HepG2 (cell line): ENCODE data around the gene SIGLEC10. TPM values are rescaled to one million over a fixed set of nuclear protein-coding genes. Genes with fewer than 3 reads are reported as not detected.

Source experiments
- ARID4A ChIP-seq: sonication (generic); formaldehyde crosslinking; IDR thresholded peaks from 2 replicates; pipeline ENCODE4 v1.5.0; 2020; ENCODE audit warnings: mild to moderate bottlenecking, missing genetic modification reagents, borderline replicate concordance
- FOXC1 ChIP-seq: sonication (generic); formaldehyde crosslinking; IDR thresholded peaks from 2 replicates; pipeline ENCODE4 v1.8.0; 2022; ENCODE audit warnings: mild to moderate bottlenecking, missing genetic modification reagents, borderline replicate concordance
- HBP1 ChIP-seq: IDR thresholded peaks from 2 replicates; pipeline ENCODE4 v1.6.1; 2016; ENCODE audit warnings: low read depth, control low read depth
- HNF4G ChIP-seq, 2 experiments: sonication (generic) in 1 of 2; formaldehyde crosslinking in 1 of 2; IDR thresholded peaks; 2 replicates each; pipeline versions ENCODE4 v1.4.0 to v1.6.1; 2011 to 2020; ENCODE audit warnings: borderline replicate concordance in 2 of 2, low read depth in 2 of 2, mild to moderate bottlenecking in 2 of 2, low read length in 1 of 2, missing genetic modification reagents in 1 of 2, moderate library complexity in 1 of 2
- HNRNPL ChIP-seq: fragments of 200-400 bp; formaldehyde crosslinking; IDR thresholded peaks from 2 replicates; pipeline ENCODE4 v1.6.1; 2017; ENCODE audit warnings: mild to moderate bottlenecking, low read depth, low read length
- KDM5A ChIP-seq: fragments of 200-600 bp; sonication (generic); IDR thresholded peaks from 2 replicates; pipeline ENCODE4 v1.7.0; 2018; ENCODE audit warnings: antibody characterized with exemption, mild to moderate bottlenecking, low read length, borderline replicate concordance
- NONO ChIP-seq, 2 experiments: fragments of 450-650 bp in 1 of 2; sonication (generic) in 1 of 2; formaldehyde crosslinking in 1 of 2; IDR thresholded peaks in 1 of 2; conservative IDR thresholded peaks in 1 of 2; 2 replicates each; pipeline versions ENCODE4 v1.6.1 to v1.8.0; 2017 to 2022; ENCODE audit warnings: mild to moderate bottlenecking in 1 of 2, missing genetic modification reagents in 1 of 2, moderate library complexity in 1 of 2
- PBX2 ChIP-seq: IDR thresholded peaks from 2 replicates; pipeline ENCODE4 v1.6.1; 2016; ENCODE audit warnings: control low read depth
- POGK ChIP-seq: sonication (generic); formaldehyde crosslinking; conservative IDR thresholded peaks from 2 replicates; pipeline ENCODE4 v1.8.0; 2022; ENCODE audit warnings: mild to moderate bottlenecking, moderate library complexity, missing genetic modification reagents
- RARA ChIP-seq: IDR thresholded peaks from 2 replicates; pipeline ENCODE4 v1.6.1; 2016; ENCODE audit warnings: missing genetic modification reagents, missing compliant biosample characterization
- SP140L ChIP-seq: sonication (generic); formaldehyde crosslinking; IDR thresholded peaks from 2 replicates; pipeline ENCODE4 v1.4.0; 2020; ENCODE audit warnings: missing genetic modification reagents, borderline replicate concordance
- TMF1 ChIP-seq: sonication (generic); formaldehyde crosslinking; IDR thresholded peaks from 2 replicates; pipeline ENCODE4 v1.8.1; 2022; ENCODE audit warnings: low read depth, missing genetic modification reagents
- ZFX ChIP-seq: sonication (generic); formaldehyde crosslinking; IDR thresholded peaks from 2 replicates; pipeline ENCODE4 v1.4.0; 2020; ENCODE audit warnings: mild to moderate bottlenecking, low read depth, missing genetic modification reagents, moderate library complexity
- ZNF280B ChIP-seq: sonication (generic); formaldehyde crosslinking; IDR thresholded peaks from 2 replicates; pipeline ENCODE4 v1.5.0; 2020; ENCODE audit warnings: missing genetic modification reagents, mild to moderate bottlenecking, borderline replicate concordance
- ZNF589 ChIP-seq: sonication (generic); formaldehyde crosslinking; conservative IDR thresholded peaks from 2 replicates; pipeline ENCODE4 v1.8.0; 2022; ENCODE audit warnings: mild to moderate bottlenecking, moderate library complexity, missing genetic modification reagents
- polyA plus RNA-seq, 8 experiments: library from polyadenylated mRNA; depleted of rRNA in 3 of 8; stranded (reverse) in 7 of 8; unstranded in 1 of 8; fragments of >200 nt; fragmentation: Illumina TruSeq in 4 of 8; extraction: Trizol in 4 of 8; gene quantifications; 2 replicates each; pipeline versions ENCODE4 v1.2.1 to v1.2.3, GENCODE V29; 2011 to 2016; ENCODE audit warnings: low read depth in 4 of 8, missing spikeins in 1 of 8, mixed read lengths in 1 of 8; ENCODE audit not compliant: insufficient read depth in 1 of 8
- total RNA-seq, 5 experiments: library from RNA; depleted of rRNA; stranded (reverse); fragments of >200 nt; fragmentation: Illumina TruSeq; extraction: Trizol; gene quantifications; 2 replicates each; pipeline ENCODE4 v1.2.3, GENCODE V29; 2016; ENCODE audit warnings: low read depth in 1 of 5

The SIGLEC10 gene
- total and polyA plus RNA-seq, 2 of the 13 experiments (the other 11 are each of a cell fraction or from before 2014, with no cell fraction given) = not detected

GRCh38 chr19:51394050-51394836, 23.2 kb downstream of the SIGLEC10 start (continued):
- TF ChIP-seq PBX2 (CRISPR knock-in tag) (peak; percentile 91), POGK (CRISPR knock-in tag) (peak; percentile 79; the same call in 1 of the 2 replicates), ZNF589 (CRISPR knock-in tag) (0 out of 2 replicates have a peak, but pooled peaks have one; percentile 54), NONO (IDR thresholded peaks at IDR 0.05) (no peak), NONO (CRISPR knock-in tag; conservative IDR thresholded peaks at IDR 0.05) (peak; percentile 60; the same call in 1 of the 2 replicates), SP140L (CRISPR knock-in tag) (no peak), TMF1 (CRISPR knock-in tag) (0 out of 2 replicates have a peak, but pooled peaks have one; percentile 69), ARID4A (CRISPR knock-in tag) (peak; percentile 85), ZFX (CRISPR knock-in tag) (peak; percentile 30; the same call in 1 of the 2 replicates), ZNF280B (CRISPR knock-in tag) (0 out of 2 replicates have a peak, but pooled peaks have one; percentile 69), FOXC1 (CRISPR knock-in tag) (0 out of 2 replicates have a peak, but pooled peaks have one; percentile 26), KDM5A (peak; percentile 84), HBP1 (peak; percentile 84; the same call in 1 of the 2 replicates), HNRNPL (0 out of 2 replicates have a peak, but pooled peaks have one; percentile 40), HNF4G (IDR thresholded peaks at IDR 0.05; ENCODE audit: borderline replicate concordance, low read depth, low read length) (peak; percentile 43; the same call in 1 of the 2 replicates), HNF4G (CRISPR knock-in tag; IDR thresholded peaks at IDR 0.05; ENCODE audit: borderline replicate concordance, low read depth) (no peak), RARA (CRISPR knock-in tag) (no peak)
